Measurements from ENCODE around the gene ZMYND15.

ZMYND15 gene

DNA sequence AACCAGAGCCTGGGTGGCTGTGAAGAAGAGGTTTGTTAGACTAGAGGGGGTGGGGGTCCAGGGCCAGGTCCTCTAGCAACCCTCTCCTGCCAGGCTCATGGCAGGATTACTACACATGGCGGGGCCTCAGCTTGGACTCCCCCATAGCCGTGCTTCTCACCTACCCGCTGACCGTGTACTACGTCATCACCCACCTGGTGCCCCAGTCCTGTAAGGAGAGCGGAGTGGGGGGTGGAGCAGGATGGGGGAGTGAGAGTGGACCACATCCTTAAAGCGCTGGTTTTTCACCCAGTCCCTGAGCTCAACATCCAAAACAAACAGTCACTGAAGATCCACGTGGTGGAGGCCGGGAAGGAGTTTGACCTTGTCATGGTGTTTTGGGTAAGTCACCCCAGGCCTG, 4.3 kb downstream of the ZMYND15 start:
- DNase-seq: no peak

DNA sequence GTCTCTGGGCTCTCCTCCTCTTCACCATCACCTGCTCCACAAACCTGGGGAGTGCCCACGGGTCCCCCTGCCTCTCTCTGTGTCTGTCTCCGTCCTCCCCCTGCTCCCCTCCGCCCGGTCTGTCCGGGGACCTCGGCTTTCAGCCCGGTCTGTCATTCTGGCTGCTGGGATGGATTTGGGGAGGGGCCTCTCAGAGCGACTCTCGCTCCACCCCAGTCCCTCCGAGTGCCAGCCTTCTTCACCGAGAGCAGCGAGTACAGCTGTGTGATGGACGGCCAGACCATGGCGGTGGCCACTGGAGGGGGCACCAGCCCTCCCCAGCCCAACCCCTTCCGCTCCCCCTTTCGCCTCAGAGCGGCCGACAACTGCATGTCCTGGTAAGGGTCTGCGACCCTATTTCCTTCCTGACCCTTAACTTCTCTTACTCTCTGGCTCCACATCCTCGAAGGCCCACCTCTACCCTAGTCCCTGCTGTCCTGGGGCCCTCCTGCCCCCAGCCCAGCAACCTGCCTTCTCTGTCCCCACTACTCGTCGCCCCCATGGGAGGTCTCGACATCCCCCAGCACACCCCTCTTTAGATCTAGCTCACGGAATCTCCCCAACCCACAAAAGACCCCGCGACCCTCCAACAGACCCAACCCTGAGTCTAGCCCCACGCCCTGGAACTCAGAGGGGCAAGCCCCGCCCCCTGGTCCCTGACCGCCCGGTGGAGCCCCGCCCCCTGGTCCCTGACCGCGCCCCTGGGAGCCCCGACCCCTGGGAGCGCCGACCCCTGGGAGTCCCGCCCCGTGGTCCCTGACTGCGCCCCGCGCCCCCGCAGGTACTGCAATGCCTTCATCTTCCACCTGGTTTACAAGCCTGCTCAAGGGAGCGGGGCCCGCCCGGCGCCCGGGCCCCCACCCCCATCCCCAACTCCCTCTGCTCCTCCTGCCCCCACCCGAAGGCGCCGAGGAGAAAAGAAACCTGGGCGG, 5.7 kb downstream of the ZMYND15 start:
- no peak for DNase-seq

DNA sequence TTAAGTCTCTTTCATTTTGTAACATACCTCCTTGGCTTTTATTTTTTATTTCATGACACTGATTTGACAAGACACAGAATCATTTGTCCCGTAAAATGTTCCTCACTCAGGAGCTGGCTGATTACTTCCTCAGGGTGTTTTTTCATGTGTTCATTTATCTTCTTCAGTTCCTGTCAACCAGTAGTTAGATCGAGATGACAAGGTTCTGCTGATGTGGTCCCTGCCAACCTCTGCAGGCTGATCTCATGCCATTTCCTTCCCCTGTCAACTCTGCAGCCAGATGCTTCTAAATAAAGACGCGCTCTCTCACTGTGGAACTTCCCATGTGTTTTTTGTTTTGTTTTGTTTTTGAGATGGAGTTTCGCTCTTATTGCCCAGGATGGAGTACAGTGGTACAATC, 8.2 kb downstream of the ZMYND15 start:
- no peak for DNase-seq

DNA sequence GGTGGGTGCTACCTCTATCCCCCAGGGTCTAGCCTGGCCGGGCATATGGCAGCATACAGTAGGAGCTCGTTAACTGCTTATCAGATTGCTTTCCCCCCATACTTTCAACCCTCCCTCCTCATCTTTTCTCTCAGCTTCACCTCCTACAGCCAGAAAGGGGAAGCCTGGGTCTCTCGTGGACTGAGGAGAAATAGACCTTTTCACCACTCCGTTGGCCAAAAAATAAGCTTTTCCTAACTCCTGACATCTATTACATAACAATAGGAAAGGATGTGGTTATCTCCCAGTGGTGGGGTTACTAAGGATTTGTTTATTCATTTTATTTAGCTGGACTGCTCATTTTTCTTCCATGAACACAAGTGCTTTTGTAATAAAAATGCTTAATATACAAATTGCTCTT, 9.1 kb downstream of the ZMYND15 start:
- DNase-seq: no peak

DNA sequence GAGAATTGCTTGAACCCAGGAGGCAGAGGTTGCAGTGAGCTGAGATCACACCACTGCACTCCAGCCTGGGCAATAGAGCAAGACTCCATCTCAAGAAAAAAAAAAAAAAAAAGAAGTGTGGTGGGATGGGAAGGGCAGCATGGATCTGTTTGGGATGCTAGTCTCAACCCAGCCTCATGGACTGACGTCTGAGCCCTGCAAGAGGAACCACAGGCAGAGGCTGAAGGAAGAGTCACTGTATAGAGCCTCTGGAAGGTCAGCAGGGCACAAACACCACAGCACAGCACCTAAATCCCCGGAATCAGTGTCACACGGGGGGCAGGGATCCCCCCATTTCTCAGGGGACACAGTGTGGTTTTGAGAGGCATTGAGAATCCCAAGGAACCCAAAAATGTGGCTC, 11.0 kb downstream of the ZMYND15 start:
- no peak for DNase-seq

DNA sequence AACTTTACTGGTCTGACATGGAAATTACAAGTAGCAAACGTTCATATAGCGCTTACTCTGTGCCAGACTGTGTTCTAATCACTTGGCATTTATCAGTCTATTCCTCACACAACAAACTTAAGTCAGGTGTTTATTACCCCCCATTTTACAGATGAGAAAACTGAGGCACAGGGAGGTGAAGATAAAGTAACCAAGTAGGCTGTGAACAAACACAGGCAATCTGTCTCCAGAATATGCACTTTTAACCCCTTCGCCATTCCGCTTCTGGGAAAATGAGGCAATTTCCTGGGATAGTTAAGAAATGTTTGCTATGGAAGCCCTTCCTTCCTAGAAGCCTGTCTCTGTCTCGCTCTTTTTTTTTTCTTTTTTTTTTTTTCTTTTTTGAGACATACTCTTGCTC, 12.3 kb downstream of the ZMYND15 start:
- no peak for DNase-seq

DNA sequence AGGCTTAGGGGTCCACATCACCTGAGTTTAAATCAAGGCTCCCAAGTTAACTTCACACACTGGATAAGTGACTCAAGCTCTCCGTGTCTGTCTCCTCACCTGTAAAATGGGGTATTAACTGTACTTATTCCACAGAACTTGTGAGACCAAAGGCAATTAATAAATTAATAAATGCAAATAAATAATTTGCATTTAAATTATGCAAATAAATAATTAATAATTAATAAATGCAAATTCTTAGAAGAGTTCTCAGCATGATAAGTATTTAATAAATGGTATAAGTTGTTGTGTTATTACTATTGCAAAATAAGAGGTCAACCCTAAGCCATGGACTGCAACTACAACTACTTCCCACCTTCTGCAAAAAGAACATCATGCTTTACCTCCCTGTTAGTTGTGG, 13.8 kb downstream of the ZMYND15 start:
- no peak for DNase-seq

DNA sequence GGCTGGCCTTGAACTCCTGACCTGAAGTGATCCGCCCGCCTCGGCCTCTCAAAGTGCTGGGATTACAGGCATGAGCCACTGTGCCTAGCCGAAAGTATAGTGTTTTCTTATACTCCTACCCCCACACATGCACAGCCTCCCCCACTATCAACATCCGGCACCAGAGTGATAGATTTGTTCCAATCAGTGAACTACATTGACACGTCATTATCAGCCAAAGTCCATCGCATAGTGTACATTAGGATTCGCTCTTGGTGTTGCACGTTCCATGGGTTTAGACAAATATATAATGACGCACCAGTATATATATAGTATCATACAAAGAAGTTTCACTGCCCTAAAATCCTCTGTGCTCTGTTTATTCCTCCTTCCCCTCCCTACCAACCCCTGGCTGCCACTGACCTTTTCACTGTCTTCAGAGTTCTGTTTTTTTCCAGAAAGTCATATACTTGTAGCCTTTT, 20.2 kb downstream of the ZMYND15 start:
- DNase-seq: no peak

DNA sequence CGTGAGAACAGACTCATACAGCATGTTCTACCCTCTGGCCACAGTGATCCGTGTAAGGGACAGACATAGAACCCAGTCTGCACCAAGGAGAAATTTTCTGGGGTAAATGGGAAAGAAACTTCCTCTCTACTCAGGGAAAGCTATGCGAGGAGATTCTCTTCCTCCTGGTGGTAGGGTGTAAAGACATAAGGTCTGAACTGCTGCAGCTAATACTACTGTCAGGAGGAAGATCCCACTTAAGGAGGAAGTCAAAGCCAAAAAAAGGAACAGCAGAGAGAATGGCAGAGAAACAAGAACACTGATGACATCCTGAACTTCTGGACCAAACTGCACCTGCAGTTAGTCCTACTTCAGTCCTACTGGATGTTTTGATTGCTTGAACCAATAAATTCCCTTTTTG, 25.0 kb downstream of the ZMYND15 start:
- no peak for DNase-seq

DNA sequence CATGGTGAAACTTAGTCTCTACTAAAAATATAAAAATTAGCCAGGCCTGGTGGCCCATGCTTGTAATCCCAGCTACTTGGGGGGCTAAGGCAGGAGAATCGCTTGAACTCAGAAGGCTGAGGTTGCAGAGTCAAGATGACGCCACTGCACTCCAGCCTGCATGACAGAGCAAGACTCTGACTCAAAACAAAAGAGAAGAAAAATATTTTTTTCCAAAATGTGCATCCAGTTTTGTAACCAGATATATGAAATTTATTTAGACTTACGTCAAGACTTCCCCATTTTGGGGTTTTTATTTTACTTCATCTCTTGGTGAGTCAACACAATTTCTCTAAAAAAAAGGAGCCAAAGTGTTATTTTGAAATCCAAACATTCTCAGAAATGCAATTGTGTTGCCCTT, 26.6 kb downstream of the ZMYND15 start:
- no peak for DNase-seq

DNA sequence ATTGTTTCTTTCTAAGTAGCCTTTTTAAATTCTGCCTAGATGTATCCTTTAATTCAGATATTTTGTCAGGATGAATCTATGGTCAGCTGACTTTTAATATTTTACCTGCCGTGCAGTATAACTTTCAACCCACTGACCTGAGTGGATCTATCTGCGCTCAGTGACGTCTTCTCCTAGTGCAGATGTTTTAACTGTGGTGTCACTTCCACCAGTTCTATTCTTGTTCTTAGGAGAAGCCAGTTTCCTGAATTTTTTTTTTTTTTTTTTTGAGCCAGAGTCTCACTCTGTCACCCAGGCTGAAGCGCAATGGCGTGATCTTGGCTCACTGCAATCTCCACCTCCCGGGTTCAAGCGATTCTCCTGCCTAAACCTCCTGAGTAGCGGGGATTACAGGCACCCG, 27.1 kb downstream of the ZMYND15 start:
- no peak for DNase-seq

DNA sequence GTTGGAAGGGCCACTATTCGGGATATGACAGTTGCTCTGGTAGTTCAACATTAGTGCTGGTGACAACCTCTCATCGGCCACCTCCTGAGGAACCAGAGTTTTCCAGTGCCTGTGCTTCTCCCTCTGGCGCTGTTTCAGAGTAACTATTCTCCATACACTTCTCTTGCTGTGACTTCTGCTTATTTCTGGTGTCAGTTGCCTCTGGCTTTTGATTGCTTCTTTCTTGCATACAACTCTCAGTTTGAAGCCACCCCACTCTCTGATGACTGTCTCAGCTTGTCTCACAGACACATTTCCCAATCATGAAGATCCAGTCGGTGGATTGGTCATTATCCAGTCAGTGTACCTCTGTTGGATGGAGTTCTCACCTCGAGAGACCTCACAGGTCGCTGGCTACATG, 28.7 kb downstream of the ZMYND15 start:
- DNase-seq: no peak

DNA sequence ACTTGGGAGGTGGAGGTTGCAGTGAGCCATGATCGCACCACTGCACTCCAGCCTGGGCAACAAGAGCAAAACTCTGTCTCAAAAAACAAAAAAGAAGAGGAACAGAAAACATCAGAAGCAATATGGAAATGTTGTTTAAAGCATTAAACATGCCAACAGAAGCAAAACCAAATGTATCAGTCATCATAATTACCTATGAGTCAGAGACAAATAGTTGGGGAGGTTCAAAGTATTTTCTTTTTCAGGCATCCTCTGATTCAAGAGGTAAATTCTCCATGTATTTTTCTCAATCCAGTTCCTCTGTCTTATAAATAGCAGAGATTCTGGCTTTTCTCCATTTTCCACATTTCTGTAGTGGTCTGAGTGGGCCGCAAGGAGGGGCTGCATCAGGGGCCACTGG, 30.0 kb downstream of the ZMYND15 start:
- no peak for DNase-seq

DNA sequence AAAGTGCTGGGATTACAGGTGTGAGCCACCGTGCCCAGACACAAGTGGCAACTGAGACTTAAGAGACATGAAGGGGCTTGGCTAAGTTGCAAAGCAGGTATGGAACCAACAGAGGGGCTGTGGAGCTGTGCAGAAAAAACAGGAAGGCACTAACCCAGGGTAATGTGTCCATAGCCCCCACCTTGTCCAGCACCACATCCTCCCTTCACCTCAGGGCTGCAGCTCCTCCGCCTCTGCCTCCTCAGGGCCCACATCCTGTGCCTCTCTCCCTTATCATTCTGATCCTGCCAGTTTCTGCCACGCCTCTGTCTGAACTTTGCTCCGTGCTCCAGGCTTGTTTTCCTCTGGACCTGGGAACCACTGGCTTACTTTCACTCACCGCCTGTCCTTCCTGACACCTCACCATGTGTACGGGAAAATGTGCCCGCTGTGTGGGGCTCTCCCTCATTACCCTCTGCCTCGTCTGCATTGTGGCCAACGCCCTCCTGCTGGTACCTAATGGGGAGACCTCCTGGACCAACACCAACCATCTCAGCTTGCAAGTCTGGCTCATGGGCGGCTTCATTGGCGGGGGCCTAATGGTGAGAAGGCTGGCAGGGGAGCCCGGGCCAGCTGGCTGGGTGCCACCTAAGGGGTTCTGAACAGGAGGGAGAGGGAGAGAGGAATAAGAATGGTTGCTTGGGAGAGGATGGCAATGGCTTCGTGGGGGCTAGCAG, 32.0 kb downstream of the ZMYND15 start, which contains the start of gene TM4SF5:
TM4SF5 (plus strand) TSS at position 368 of the 716 bp plus-strand sequence; CDS start at position 405, 37 bp downstream.
- DNase-seq: no peak

DNA sequence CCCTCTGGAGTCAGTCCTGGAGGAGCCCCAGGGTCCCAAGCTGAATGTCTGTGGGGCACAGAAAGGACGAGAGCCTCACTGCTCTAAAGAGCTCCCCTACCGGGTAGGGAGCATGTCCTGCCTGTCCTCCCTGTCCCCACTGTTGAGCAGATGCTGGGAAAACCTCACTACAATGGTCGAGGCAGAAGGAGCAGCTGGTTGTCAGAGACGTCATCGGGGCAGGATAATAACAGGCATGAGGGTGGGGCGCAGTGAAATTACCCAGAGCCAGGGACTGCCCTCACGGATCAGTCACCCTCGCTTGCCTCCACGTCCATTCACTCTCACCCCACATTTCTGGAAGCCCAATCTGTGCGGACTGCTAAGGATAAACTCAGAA, 32.6 kb downstream of the ZMYND15 start:
- DNase-seq: no peak

DNA sequence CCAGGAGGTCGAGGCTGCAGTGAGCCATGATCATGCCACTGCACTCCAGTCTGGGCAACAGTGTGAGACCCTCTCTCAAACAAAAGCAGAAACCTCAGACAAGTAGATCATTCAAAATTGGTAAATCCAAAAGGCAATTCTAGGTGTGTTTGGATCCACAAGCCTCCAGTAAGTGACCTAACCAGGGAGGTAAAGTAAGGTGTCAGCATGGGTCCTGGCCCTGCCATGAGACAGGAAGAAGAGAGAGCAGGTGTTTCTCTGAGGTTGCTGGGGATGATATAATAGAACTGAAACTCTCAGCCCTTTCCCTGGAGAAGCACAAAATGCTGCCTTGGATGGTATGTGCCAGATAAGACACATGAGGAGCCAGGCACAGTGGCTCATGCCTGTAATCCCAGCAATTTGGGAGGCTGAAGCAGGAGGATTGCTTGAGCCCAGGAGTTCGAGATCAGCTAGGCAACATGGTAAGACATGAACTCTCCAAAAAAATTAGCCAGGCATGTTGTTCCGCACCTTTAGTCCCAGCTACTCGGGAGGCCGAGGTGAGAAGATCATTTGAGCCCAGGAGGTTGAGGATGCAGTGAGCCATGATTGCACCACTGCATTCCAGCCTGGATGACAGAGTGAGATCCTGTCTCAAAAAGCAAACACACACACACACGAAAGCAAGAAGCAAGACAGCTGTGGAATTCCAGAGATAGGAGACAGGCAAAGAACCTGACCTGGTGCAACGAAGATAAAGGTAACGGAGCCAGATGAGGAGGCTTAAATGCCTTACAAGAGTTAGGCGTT, 38.5 kb downstream of the ZMYND15 start:
- no peak for DNase-seq

DNA sequence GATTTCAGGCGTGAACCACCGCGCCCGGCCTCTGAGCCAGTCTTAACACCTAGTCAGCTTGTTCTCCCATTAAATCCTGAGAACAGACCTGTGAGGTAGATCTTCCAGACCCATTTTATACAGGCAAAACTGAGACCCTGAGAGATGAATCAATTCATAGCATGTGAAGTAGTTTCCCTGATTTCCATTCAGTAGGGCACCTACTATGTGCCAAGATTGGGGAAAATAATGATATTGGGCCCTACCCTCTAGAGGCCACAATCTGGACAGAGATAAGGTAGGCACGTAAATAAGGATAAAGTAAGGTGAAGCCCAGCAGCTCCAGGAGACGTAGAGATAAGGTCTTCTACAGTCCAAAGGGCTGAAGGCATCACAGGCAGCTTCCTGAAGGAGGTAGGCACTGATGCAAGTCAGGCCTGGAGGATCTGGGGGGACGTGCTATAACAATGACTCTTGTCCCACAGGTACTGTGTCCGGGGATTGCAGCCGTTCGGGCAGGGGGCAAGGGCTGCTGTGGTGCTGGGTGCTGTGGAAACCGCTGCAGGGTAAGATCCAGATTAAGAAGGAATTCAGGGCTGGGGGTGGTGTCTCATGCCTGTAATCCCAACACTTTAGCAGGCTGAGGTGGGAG, 40.8 kb downstream of the ZMYND15 start:
- no peak for DNase-seq

DNA sequence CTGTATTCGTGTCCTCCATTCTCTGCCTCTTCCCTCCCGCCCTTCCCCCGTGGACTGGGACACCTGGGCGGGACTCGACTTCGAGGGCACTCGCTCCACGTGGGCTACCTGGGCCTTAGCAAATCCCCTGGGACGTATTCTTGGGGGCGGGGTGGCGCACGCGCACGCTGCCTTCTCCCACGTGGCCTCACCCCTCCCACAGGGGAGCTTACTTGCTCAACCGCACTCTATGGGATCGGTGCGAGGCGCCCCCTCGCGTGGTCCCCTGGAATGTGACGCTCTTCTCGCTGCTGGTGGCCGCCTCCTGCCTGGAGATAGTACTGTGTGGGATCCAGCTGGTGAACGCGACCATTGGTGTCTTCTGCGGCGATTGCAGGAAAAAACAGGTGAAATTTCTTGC, 43.0 kb downstream of the ZMYND15 start:
- DNase-seq: no peak

DNA sequence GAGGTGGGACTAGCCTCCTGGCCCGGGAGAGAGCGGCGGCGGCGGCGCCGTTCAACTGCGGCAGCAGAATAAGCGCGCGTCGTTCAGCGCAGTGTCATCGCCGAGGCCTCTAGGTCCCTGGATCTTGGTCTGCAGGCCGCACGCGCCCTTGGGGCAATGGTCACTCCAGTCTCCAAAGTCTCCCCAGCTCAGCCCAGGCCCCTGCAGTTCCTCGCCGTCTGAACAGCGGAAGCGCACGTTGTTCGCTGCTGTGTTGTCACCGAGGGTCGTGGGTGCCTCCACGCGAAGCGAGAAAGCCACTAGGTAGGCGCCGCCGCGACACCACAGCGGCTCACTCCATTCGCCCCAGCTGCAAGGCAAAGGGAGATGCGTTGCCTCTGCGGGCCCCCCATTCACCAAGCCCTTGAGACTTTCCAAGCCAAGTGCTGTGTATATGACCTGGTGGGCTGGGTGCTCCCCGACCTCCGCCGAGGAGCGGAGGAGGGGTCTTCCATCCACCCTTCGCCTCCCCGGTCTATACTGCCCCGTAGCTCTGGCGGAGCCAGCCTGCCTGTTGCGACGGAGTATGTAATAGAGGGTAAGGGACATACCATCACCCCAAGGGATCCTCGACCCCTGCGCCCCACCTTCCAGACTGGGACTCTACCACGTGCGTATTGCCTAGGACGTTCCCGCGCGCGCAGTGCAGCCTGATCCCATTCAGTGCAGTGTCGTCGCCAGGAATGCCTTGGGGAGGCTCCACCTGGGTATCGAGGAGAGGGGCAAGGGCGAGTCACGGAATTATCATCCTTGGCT, 45.9 kb downstream of the ZMYND15 start:
- DNase-seq: no peak

DNA sequence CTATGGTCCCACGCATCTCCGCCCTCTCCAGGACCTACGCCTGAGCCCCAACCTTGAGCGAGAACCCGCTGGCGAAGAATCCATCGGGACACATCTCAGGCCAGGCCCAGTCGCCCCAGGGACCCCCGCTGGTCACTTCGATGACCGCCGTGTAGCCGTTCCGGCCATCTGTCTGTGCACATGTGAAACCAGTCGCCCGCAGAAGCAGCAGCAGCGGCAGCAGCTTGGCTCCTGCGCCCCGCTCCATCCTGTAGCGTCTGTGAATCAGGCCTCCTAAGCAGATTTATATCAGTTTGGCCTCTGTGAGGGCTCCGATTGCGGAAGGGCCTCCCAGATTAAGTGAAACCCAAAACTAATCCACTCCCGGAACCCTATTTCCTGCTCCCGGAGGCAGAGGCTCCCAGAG, 46.5 kb downstream of the ZMYND15 start, which contains the start of gene VMO1:
VMO1 (minus strand) TSS at position 259 of the 406 bp plus-strand sequence; CDS start at position 247, 12 bp downstream.
- DNase-seq: no peak

DNA sequence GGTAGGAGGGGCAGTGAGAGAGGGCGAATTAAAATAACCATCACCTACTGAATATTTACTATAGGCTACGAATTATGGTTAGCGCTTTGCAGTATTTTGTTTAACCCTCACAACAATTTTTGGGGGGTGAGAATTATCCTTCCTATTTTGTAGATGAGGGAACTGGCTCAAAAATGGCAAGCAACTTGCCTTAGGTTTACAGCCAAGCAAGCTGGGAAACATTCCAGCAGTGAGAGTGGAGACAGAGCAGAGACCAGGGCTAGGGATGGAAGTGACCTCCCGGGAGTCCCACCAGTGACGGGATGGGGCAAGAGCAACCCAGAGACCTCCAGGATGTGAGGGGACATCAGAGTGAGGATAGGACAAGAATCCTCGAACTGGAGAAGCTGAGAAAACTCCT, 46.9 kb downstream of the ZMYND15 start:
- no peak for DNase-seq
